DOHH2 (cell line): ENCODE measurements around the gene FNDC5.

Experiments used
- H3F3A ChIP-seq: fragments of 200-600 bp; sonication (generic), shearing (Covaris generic); 2 replicates; pipeline ENCODE4 v1.6.0; 2016; ENCODE audit warnings: antibody characterized with exemption, mild to moderate bottlenecking; ENCODE audit not compliant: control insufficient read depth, insufficient read depth
- H3K27ac ChIP-seq: fragments of 200-600 bp; sonication (generic); 2 replicates; pipeline ENCODE4 v1.5.1; 2014; ENCODE audit warnings: low read depth, mild to moderate bottlenecking, low read length, moderate library complexity
- H3K27me3 ChIP-seq: fragments of 200-600 bp; sonication (generic); 2 replicates; pipeline ENCODE4 v1.6.1; 2014; ENCODE audit warnings: mild to moderate bottlenecking, low read length, mixed read lengths; ENCODE audit not compliant: control insufficient read depth
- H3K36me3 ChIP-seq: fragments of 200-600 bp; sonication (generic); 2 replicates; pipeline ENCODE4 v1.6.1; 2014; ENCODE audit warnings: mild to moderate bottlenecking, low read length, moderate library complexity, mixed read lengths; ENCODE audit not compliant: control insufficient read depth
- H3K4me1 ChIP-seq: fragments of 200-600 bp; sonication (generic); 2 replicates; pipeline ENCODE4 v1.6.1; 2014; ENCODE audit warnings: mild to moderate bottlenecking, low read length, mixed read lengths; ENCODE audit not compliant: control insufficient read depth
- H3K4me2 ChIP-seq: fragments of 200-600 bp; sonication (generic); 2 replicates; pipeline ENCODE4 v1.6.0; 2014; ENCODE audit warnings: mild to moderate bottlenecking, low read length, moderate library complexity
- H3K4me3 ChIP-seq: fragments of 200-600 bp; sonication (generic); 2 replicates; pipeline ENCODE4 v1.5.1; 2014; ENCODE audit warnings: mild to moderate bottlenecking, low read length, mixed read lengths
- H3K79me2 ChIP-seq: fragments of 200-600 bp; sonication (generic); 2 replicates; pipeline ENCODE4 v1.6.1; 2014; ENCODE audit warnings: mild to moderate bottlenecking, low read length, mixed read lengths; ENCODE audit not compliant: control insufficient read depth
- H3K9me2 ChIP-seq: fragments of 200-600 bp; sonication (generic); replicated peaks from 2 replicates; pipeline ENCODE4 v1.6.1; 2014; ENCODE audit warnings: mild to moderate bottlenecking, low read length, mixed read lengths; ENCODE audit not compliant: control insufficient read depth
- H3K9me3 ChIP-seq: fragments of 200-600 bp; sonication (generic); 2 replicates; pipeline ENCODE4 v1.6.1; 2014; ENCODE audit warnings: antibody characterized with exemption, low read length, mixed read lengths; ENCODE audit not compliant: control insufficient read depth, insufficient read depth
- H4K20me1 ChIP-seq: fragments of 200-600 bp; sonication (generic); 2 replicates; pipeline ENCODE4 v1.6.0; 2014; ENCODE audit warnings: low read depth, mild to moderate bottlenecking, antibody characterized with exemption, low read length, moderate library complexity; ENCODE audit not compliant: control insufficient read depth, insufficient read depth
- CTCF ChIP-seq: fragments of 200-600 bp; sonication (generic); IDR thresholded peaks from one replicate; pipeline ENCODE4 v1.5.1; 2014; ENCODE audit warnings: antibody characterized with exemption, mild to moderate bottlenecking, low read depth, low read length; ENCODE audit not compliant: poor library complexity, severe bottlenecking
- EZH2phosphoT487 ChIP-seq: fragments of 200-600 bp; sonication (generic); IDR thresholded peaks from 2 replicates; pipeline ENCODE4 v1.6.1; 2017; ENCODE audit warnings: borderline replicate concordance, mild to moderate bottlenecking, antibody characterized with exemption, low read length, moderate library complexity, mixed read lengths

FNDC5 gene

GRCh38 chr1:32881291-32881690, 10.6 kb upstream of the FNDC5 start:
- Histone ChIP-seq H3K9me3 (no peaks in the 10 kb centered on the region), H3K27me3 (peaks cover 16% of the 10 kb centered on the region; the same call in 1 of the 2 replicates), H3K4me1 (peaks cover 3% of the 10 kb centered on the region), H3K9me2 (no peaks in the 10 kb centered on the region), H3K79me2 (no peaks in the 10 kb centered on the region), H3K27ac (no peak overlapping the region), H4K20me1 (no peaks in the 10 kb centered on the region), H3K36me3 (no peaks in the 10 kb centered on the region), H3F3A (no peaks in the 10 kb centered on the region), H3K4me3 (no peak overlapping the region), H3K4me2 (no peak overlapping the region)
- TF ChIP-seq CTCF (no peak), EZH2phosphoT487 (no peak)

GRCh38 chr1:32878637-32879041, 7.9 kb upstream of the FNDC5 start:
- H3K27me3 ChIP-seq: peaks cover 9% of the 10 kb centered on the region; the same call in 1 of the 2 replicates
- H4K20me1 ChIP-seq: no peaks in the 10 kb centered on the region
- H3K36me3 ChIP-seq: no peaks in the 10 kb centered on the region
- TF ChIP-seq CTCF: no peak
- TF ChIP-seq EZH2phosphoT487: no peak
- H3K79me2 ChIP-seq: no peaks in the 10 kb centered on the region
- H3K4me2 ChIP-seq: no peak overlapping the region
- H3K27ac ChIP-seq: no peak overlapping the region
- no peaks in the 10 kb centered on the region for H3K9me3 ChIP-seq
- peaks cover 12% of the 10 kb centered on the region for H3K4me1 ChIP-seq
- no peak overlapping the region for H3K4me3 ChIP-seq
- no peaks in the 10 kb centered on the region for H3K9me2 ChIP-seq
- H3F3A ChIP-seq: peaks cover 3% of the 10 kb centered on the region; the same call in 1 of the 2 replicates

- H3K4me3 ChIP-seq: no peak overlapping the region
- no peaks in the 10 kb centered on the region for H4K20me1 ChIP-seq
- no peak overlapping the region for H3K4me2 ChIP-seq
- TF ChIP-seq CTCF (no peak), EZH2phosphoT487 (no peak)
- H3K4me1 ChIP-seq: peaks cover 12% of the 10 kb centered on the region
- H3K9me3 ChIP-seq: no peaks in the 10 kb centered on the region
- no peak overlapping the region for H3K27ac ChIP-seq
- H3K79me2 ChIP-seq: no peaks in the 10 kb centered on the region
- H3F3A ChIP-seq: peaks cover 3% of the 10 kb centered on the region; the same call in 1 of the 2 replicates
- H3K27me3 ChIP-seq: peaks cover 8% of the 10 kb centered on the region; the same call in 1 of the 2 replicates
- no peaks in the 10 kb centered on the region for H3K9me2 ChIP-seq
- H3K36me3 ChIP-seq: no peaks in the 10 kb centered on the region
These were observed 7.5 kb upstream of the FNDC5 start for GRCh38 chr1:32878183-32878582.
